HFF-Myc (cell line): ENCODE results near the gene SH3PXD2A.
"Not testable (repeated sequence)": the region's sequence is repeated elsewhere in the genome, so short reads cannot be mapped to it uniquely, and the experiment has no call there.

Source experiments
- DNase-seq: peaks from one replicate; pipeline ENCODE4 v3.0.0-alpha.2; 2011; ENCODE audit warnings: low read depth; ENCODE audit errors: extremely low read depth
- H3K4me3 ChIP-seq: replicated peaks from 2 replicates; pipeline ENCODE4 v1.5.1; 2011; ENCODE audit warnings: low read depth, mild to moderate bottlenecking, control low read depth, low read length
- CTCF ChIP-seq: IDR thresholded peaks from 2 replicates; pipeline ENCODE4 v1.5.1; 2012; ENCODE audit warnings: mild to moderate bottlenecking, low read depth, low read length, control low read depth; ENCODE audit errors: missing control alignments

SH3PXD2A gene

GRCh38 chr10:103814626-103815370, 40.6 kb downstream of the SH3PXD2A start:
- DNase-seq, result no peak
- no peak for TF ChIP-seq CTCF
- H3K4me3 ChIP-seq, result no peak overlapping the region

DNA sequence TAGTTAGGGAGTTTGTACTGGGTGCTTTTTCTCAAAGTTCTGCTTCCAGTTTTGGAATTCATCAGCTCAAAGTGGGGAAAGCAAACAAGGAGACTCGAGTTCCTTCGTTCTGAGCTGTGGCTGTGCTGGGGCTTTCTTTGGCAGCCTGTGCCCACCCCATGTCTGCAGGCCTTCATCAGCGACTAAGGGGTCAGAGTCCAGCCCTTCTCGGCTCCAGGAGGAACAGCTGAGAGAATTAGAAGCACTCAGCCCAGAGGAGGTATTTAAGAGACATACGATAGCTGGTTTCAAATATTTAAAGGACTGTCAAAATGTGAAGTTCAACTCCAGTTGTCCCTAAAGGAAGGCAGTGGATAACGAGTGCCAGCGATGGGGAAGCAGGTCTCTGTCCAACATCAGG, 41.3 kb downstream of the SH3PXD2A start:
- H3K4me3 ChIP-seq, result no peak overlapping the region
- no peak for TF ChIP-seq CTCF
- no peak for DNase-seq

GRCh38 chr10:103813312-103813711, 42.1 kb downstream of the SH3PXD2A start:
- DNase-seq, H3K4me3 ChIP-seq: not testable (repeated sequence)

DNA sequence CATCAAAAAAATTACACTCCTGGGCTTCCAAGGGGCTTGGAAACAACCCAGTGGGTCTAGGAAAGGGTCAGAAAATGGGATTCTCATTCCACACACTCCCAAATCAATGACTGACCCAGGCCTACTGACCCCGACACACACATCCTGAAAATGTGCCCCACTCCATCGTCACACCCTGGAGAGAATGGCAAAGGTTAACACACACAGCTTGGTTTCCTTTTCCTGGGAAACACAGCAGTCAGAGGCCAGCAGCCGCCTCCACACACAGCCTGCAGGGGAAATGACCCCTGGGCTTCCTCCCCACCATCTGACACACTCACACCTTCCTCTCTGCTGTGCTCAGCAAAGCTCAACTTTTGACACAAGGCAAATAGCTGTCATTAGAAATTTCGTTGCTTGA, 42.9 kb downstream of the SH3PXD2A start:
- no peak for TF ChIP-seq CTCF
- no peak overlapping the region for H3K4me3 ChIP-seq
- DNase-seq, result no peak

GRCh38 chr10:103812004-103812403, 43.4 kb downstream of the SH3PXD2A start:
- TF ChIP-seq CTCF, result no peak
- no peak for DNase-seq
- no peak overlapping the region for H3K4me3 ChIP-seq

DNA sequence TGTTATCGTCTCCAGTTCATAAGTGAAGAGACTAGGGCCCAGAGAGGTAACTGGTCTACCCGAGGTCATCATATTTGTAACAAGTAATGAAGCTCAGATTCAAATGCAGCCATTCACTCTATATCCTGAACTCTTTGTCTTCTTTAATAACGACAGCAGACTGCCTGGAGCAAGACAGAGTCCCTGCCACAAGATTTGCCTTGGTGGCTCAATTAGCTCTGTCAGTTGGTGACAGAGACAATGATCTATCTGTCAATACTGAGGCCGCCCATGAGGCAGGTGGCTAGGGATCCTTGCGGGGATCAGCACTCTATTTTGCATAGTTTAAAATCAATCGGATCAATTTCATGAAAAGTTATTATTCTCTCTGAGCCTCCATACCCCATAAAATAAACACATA, 43.9 kb downstream of the SH3PXD2A start:
- TF ChIP-seq CTCF, result no peak
- DNase-seq, result no peak
- H3K4me3 ChIP-seq, result no peak overlapping the region

- TF ChIP-seq CTCF, result no peak
- H3K4me3 ChIP-seq, result no peak overlapping the region
- no peak for DNase-seq
Observed at GRCh38 chr10:103808780-103809179, 46.6 kb downstream of the SH3PXD2A start.
